NCI-H748 (cell line): Measurements from ENCODE around the gene TNIP2.
"Not testable (repeated sequence)": the region's sequence is repeated elsewhere in the genome, so short reads cannot be mapped to it uniquely, and the experiment has no call there.

ENCODE experiments used
- DNase-seq: peaks from one replicate; lab custom pipeline; 2025; ENCODE audit not compliant: unreplicated experiment; lab: John Stamatoyannopoulos, UW

TNIP2 gene

GRCh38 chr4:2744576-2745270, 11.4 kb downstream of the TNIP2 start:
- no peak for DNase-seq

- no peak for DNase-seq
These were observed 12.4 kb downstream of the TNIP2 start for GRCh38 chr4:2743518-2744445.

- no peak for DNase-seq
These were observed 13.2 kb downstream of the TNIP2 start for GRCh38 chr4:2742823-2743517.

GRCh38 chr4:2742081-2742822, 13.9 kb downstream of the TNIP2 start:
- DNase-seq = no peak

- no peak for DNase-seq
These were observed 14.5 kb downstream of the TNIP2 start for GRCh38 chr4:2741626-2742025.

GRCh38 chr4:2738296-2738695, 17.8 kb downstream of the TNIP2 start:
- not testable (repeated sequence) for DNase-seq

GRCh38 chr4:2735869-2736268, 20.3 kb downstream of the TNIP2 start:
- no peak for DNase-seq

- DNase-seq = no peak
These were observed 21.5 kb downstream of the TNIP2 start for GRCh38 chr4:2734612-2735011.

GRCh38 chr4:2733844-2734574, 22.1 kb downstream of the TNIP2 start:
- DNase-seq = no peak

- DNase-seq = no peak
These were observed 22.9 kb downstream of the TNIP2 start for GRCh38 chr4:2733001-2733843.

- DNase-seq = no peak
These were observed 23.6 kb downstream of the TNIP2 start for GRCh38 chr4:2732526-2732925.

GRCh38 chr4:2731907-2732317, 24.2 kb downstream of the TNIP2 start:
- no peak for DNase-seq

GRCh38 chr4:2729533-2729875, 26.6 kb downstream of the TNIP2 start:
- no peak for DNase-seq

- no peak for DNase-seq
These were observed 27.2 kb downstream of the TNIP2 start for GRCh38 chr4:2728806-2729532.

- DNase-seq = no peak
These were observed 27.9 kb downstream of the TNIP2 start for GRCh38 chr4:2728221-2728620.

GRCh38 chr4:2726881-2727280, 29.3 kb downstream of the TNIP2 start:
- DNase-seq = not testable (repeated sequence)

- DNase-seq = no peak
These were observed 30.8 kb downstream of the TNIP2 start for GRCh38 chr4:2725380-2725779.

- DNase-seq = no peak
These were observed 32.4 kb downstream of the TNIP2 start for GRCh38 chr4:2723751-2724150.

- no peak for DNase-seq
These were observed 34.1 kb downstream of the TNIP2 start for GRCh38 chr4:2722033-2722432.
